H9 (cell line): Measurements from ENCODE around the gene MRAP2. TPM values are rescaled to one million over a fixed set of nuclear protein-coding genes. Genes with fewer than 3 reads are reported as not detected.

Source experiments
- DNase-seq: peaks from one replicate; pipeline ENCODE4 v3.0.0-alpha.2; 2017
- H2AFZ ChIP-seq: one replicate; pipeline ENCODE4 v1.6.1; 2013; ENCODE audit warnings: mild to moderate bottlenecking, low read length, control low read depth, moderate library complexity
- H2AK5ac ChIP-seq: 2 replicates; pipeline ENCODE4 v1.6.1; 2013; ENCODE audit warnings: low read length, control low read depth, mixed read lengths; ENCODE audit not compliant: insufficient read length
- H2BK120ac ChIP-seq: one replicate; pipeline ENCODE4 v1.6.1; 2013; ENCODE audit warnings: low read depth, mild to moderate bottlenecking, low read length, control low read depth, inconsistent platforms; ENCODE audit not compliant: poor library complexity, severe bottlenecking
- H2BK12ac ChIP-seq: 2 replicates; pipeline ENCODE4 v1.6.1; 2013; ENCODE audit warnings: low read length, control low read depth, mixed read lengths, low read depth; ENCODE audit not compliant: insufficient read length
- H2BK15ac ChIP-seq: 2 replicates; pipeline ENCODE4 v1.6.1; 2013; ENCODE audit warnings: low read depth, low read length, control low read depth
- H2BK20ac ChIP-seq: one replicate; pipeline ENCODE4 v1.6.1; 2013; ENCODE audit warnings: low read depth, mild to moderate bottlenecking, low read length, control low read depth, inconsistent platforms; ENCODE audit not compliant: poor library complexity, severe bottlenecking
- H2BK5ac ChIP-seq: 2 replicates; pipeline ENCODE4 v1.6.1; 2013; ENCODE audit warnings: low read length, control low read depth, mixed read lengths; ENCODE audit not compliant: insufficient read length
- H3K14ac ChIP-seq: 2 replicates; pipeline ENCODE4 v1.6.1; 2013; ENCODE audit warnings: low read length, control low read depth; ENCODE audit not compliant: insufficient read depth
- H3K18ac ChIP-seq: 2 replicates; pipeline ENCODE4 v1.6.1; 2013; ENCODE audit warnings: low read depth, mild to moderate bottlenecking, mixed read lengths, low read length, control low read depth; ENCODE audit not compliant: insufficient read length
- H3K23ac ChIP-seq: 2 replicates; pipeline ENCODE4 v1.6.1; 2013; ENCODE audit warnings: low read length, control low read depth, mixed read lengths, low read depth; ENCODE audit not compliant: insufficient read length
- H3K23me2 ChIP-seq: 2 replicates; pipeline ENCODE4 v1.6.1; 2013; ENCODE audit warnings: low read depth, mild to moderate bottlenecking, mixed read lengths, low read length, control low read depth; ENCODE audit not compliant: insufficient read length, poor library complexity, severe bottlenecking
- H3K27ac ChIP-seq: 2 replicates; pipeline ENCODE4 v1.5.1; 2013; ENCODE audit warnings: low read length, control low read depth, mixed read lengths, low read depth; ENCODE audit not compliant: insufficient read length
- H3K27me3 ChIP-seq: 2 replicates; pipeline ENCODE4 v1.6.1; 2013; ENCODE audit warnings: low read length, control low read depth, inconsistent platforms; ENCODE audit not compliant: insufficient read depth
- H3K4ac ChIP-seq: 2 replicates; pipeline ENCODE4 v1.6.1; 2013; ENCODE audit warnings: low read depth, mild to moderate bottlenecking, control low read depth, inconsistent platforms, low read length, moderate library complexity
- H3K4me1 ChIP-seq: 2 replicates; pipeline ENCODE4 v1.6.1; 2013; ENCODE audit warnings: low read length, control low read depth, inconsistent platforms; ENCODE audit not compliant: insufficient read depth
- H3K4me2 ChIP-seq: 2 replicates; pipeline ENCODE4 v1.6.1; 2013; ENCODE audit warnings: low read length, control low read depth, mixed read lengths; ENCODE audit not compliant: insufficient read length, insufficient read depth
- H3K56ac ChIP-seq: 2 replicates; pipeline ENCODE4 v1.6.1; 2013; ENCODE audit warnings: low read depth, mild to moderate bottlenecking, mixed read lengths, low read length, control low read depth; ENCODE audit not compliant: insufficient read length
- H3K79me1 ChIP-seq: 2 replicates; pipeline ENCODE4 v1.6.1; 2013; ENCODE audit warnings: low read depth, mild to moderate bottlenecking, moderate library complexity, low read length, control low read depth, inconsistent platforms; ENCODE audit not compliant: insufficient read depth, poor library complexity, severe bottlenecking
- H3K79me2 ChIP-seq: 2 replicates; pipeline ENCODE4 v1.6.1; 2013; ENCODE audit warnings: low read length, control low read depth, inconsistent platforms; ENCODE audit not compliant: insufficient read depth
- H3K9ac ChIP-seq: 2 replicates; pipeline ENCODE4 v1.6.1; 2013; ENCODE audit warnings: low read length, control low read depth, mixed read lengths; ENCODE audit not compliant: insufficient read length; ENCODE audit errors: extremely low read depth
- H3K9me3 ChIP-seq: one replicate; pipeline ENCODE4 v1.6.1; 2013; ENCODE audit warnings: low read depth, low read length, inconsistent platforms; ENCODE audit not compliant: control insufficient read depth
- H3T11ph ChIP-seq: one replicate; pipeline ENCODE4 v1.6.1; 2013; ENCODE audit warnings: mild to moderate bottlenecking, low read length, control low read depth, inconsistent platforms
- H4K20me1 ChIP-seq: one replicate; pipeline ENCODE4 v1.6.1; 2013; ENCODE audit not compliant: control insufficient read depth, insufficient read length, insufficient read depth
- H4K5ac ChIP-seq: 2 replicates; pipeline ENCODE4 v1.6.1; 2013; ENCODE audit warnings: low read depth, mild to moderate bottlenecking, mixed read lengths, low read length, control low read depth; ENCODE audit not compliant: insufficient read length
- H4K8ac ChIP-seq: replicated peaks from 2 replicates; pipeline ENCODE4 v1.6.1; 2013; ENCODE audit warnings: low read length, control low read depth, mixed read lengths, low read depth; ENCODE audit not compliant: insufficient read length
- H4K91ac ChIP-seq: 2 replicates; pipeline ENCODE4 v1.6.1; 2013; ENCODE audit warnings: low read depth, mild to moderate bottlenecking, moderate library complexity, mixed read lengths, low read length, control low read depth; ENCODE audit not compliant: insufficient read length
- H3K27ac Mint-ChIP-seq, 3 experiments: 2 replicates in 2 of 3; 3 replicates in 1 of 3; pipeline ENCODE4 v1.8.0; 2020 to 2021; ENCODE audit warnings: mixed read lengths in 3 of 3, mild to moderate bottlenecking in 1 of 3, moderate library complexity in 1 of 3
- H3K27me3 Mint-ChIP-seq: 2 replicates; pipeline ENCODE4 v1.8.0; 2021; ENCODE audit warnings: low read depth, mild to moderate bottlenecking, moderate library complexity, mixed read lengths
- H3K36me3 Mint-ChIP-seq, 3 experiments: 2 replicates in 2 of 3; 3 replicates in 1 of 3; pipeline ENCODE4 v1.8.0; 2020 to 2021; ENCODE audit warnings: low read depth in 3 of 3, mixed read lengths in 3 of 3; ENCODE audit not compliant: insufficient read depth in 1 of 3
- H3K4me1 Mint-ChIP-seq, 2 experiments: 2 replicates each; pipeline ENCODE4 v1.8.0; 2020; ENCODE audit warnings: mixed read lengths in 2 of 2
- H3K4me3 Mint-ChIP-seq, 2 experiments: 2 replicates in 1 of 2; 3 replicates in 1 of 2; pipeline ENCODE4 v1.8.0; 2020 to 2021; ENCODE audit warnings: mild to moderate bottlenecking in 2 of 2, mixed read lengths in 2 of 2, moderate library complexity in 1 of 2
- H3K9me3 Mint-ChIP-seq, 2 experiments: 2 replicates in 1 of 2; 3 replicates in 1 of 2; pipeline ENCODE4 v1.8.0; 2020; ENCODE audit warnings: mild to moderate bottlenecking in 2 of 2, mixed read lengths in 2 of 2, moderate library complexity in 1 of 2
- CTCF ChIP-seq: fragments of 200-600 bp; sonication (generic); conservative IDR thresholded peaks from 3 replicates; pipeline ENCODE4 v1.8.0; 2021; ENCODE audit warnings: antibody characterized with exemption, mild to moderate bottlenecking
- WGBS: extraction: QIAGEN DNeasy Blood & Tissue Kit; methylation state at CpG from one replicate; pipeline ENCODE4 v1.1.7; 2013; ENCODE audit warnings: missing lambda C conversion rate, low lambda C conversion rate, mixed read lengths; ENCODE audit not compliant: insufficient read length; ENCODE audit errors: extremely low coverage; 5-methylcytosine and 5-hydroxymethylcytosine counted together
- total RNA-seq: library from RNA; stranded (reverse); gene quantifications from 2 replicates; pipeline ENCODE4 v1.2.1, GENCODE V29; 2021

Gene MRAP2
- total RNA-seq, 1 experiment from 2014 or later = 8.0 TPM

DNA sequence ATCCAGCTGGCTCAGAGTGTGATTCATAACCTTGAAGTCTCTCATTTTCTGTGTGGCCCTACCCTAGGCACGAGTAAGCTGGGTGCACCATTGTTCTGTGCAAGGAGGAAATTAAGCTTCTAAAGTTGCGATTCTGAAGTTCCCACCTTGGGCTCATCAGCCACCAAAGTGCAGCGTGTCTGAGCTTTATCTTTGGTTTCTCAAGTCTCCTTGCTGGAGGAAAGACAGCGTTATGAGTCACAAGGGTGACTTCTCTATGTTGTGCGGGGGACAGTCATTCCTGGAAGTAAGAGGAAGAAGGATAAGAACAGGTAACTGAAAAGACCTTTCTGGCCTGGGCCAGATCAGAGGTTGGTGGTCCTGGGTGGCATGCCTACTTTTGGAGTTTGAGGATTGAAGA is 16.8 kb downstream of the MRAP2 start:
- H3K27me3 ChIP-seq = no peaks in the 10 kb centered on the region
- H3K4me1 ChIP-seq = peaks cover 4% of the 10 kb centered on the region
- H3K4me1 Mint-ChIP-seq = peaks cover 32 to 43% of the 10 kb centered on the region in 2 experiments
- H4K91ac ChIP-seq = no peak overlapping the region
- no peaks in the 10 kb centered on the region; a peak in 1 of 7 replicates for H3K36me3 Mint-ChIP-seq
- no peaks in the 10 kb centered on the region for H3K9me3 Mint-ChIP-seq
- H2AFZ ChIP-seq = no peak overlapping the region
- H3K27ac Mint-ChIP-seq = peak overlapping the region in 1 of 3 experiments; percentile 16; a peak in 1 of 7 replicates
- no peak for DNase-seq
- no peak overlapping the region for H2BK20ac ChIP-seq
- no peak overlapping the region for H3K14ac ChIP-seq
- H3K4me3 Mint-ChIP-seq = no peak overlapping the region
- H4K8ac ChIP-seq = no peak overlapping the region
- H3K79me1 ChIP-seq = no peaks in the 10 kb centered on the region
- H3K4me2 ChIP-seq = no peak overlapping the region
- no CpG with 5 or more reads among the region's 5 CpGs for WGBS
- H2BK15ac ChIP-seq = no peak overlapping the region
- no peak overlapping the region for H3T11ph ChIP-seq
- no peak overlapping the region for H3K9ac ChIP-seq
- no peak overlapping the region for H3K27ac ChIP-seq
- no peak overlapping the region for H3K56ac ChIP-seq
- no peak overlapping the region for H2BK12ac ChIP-seq
- H3K79me2 ChIP-seq = no peaks in the 10 kb centered on the region
- no peak for TF ChIP-seq CTCF
- H3K18ac ChIP-seq = no peak overlapping the region
- no peak overlapping the region for H2AK5ac ChIP-seq
- H3K27me3 Mint-ChIP-seq = no peaks in the 10 kb centered on the region; the same call in 1 of the 2 replicates
- H4K20me1 ChIP-seq = no peaks in the 10 kb centered on the region
- H3K23ac ChIP-seq = no peak overlapping the region
- no peak overlapping the region for H2BK5ac ChIP-seq
- no peaks in the 10 kb centered on the region for H3K9me3 ChIP-seq
- no peaks in the 10 kb centered on the region for H3K23me2 ChIP-seq
- H2BK120ac ChIP-seq = no peak overlapping the region
- no peak overlapping the region for H4K5ac ChIP-seq
- H3K4ac ChIP-seq = no peak overlapping the region
